Inflammatory macrophage treated with lipopolysaccharide for 1 hour (primary cell): ENCODE measurements around the gene DCBLD2.
A peak's percentile ranks its signal among the peaks of the same experiment; 100 is the strongest.

Experiments
- DNase-seq, 2 donors: peaks; one replicate each; pipeline ENCODE4 v3.0.0-alpha.2; 2020 to 2022

DCBLD2 gene

GRCh38 chr3:98827221-98827920, 74.1 kb downstream of the DCBLD2 start:
- DNase-seq = no peak

- DNase-seq = no peak
Measured at GRCh38 chr3:98826126-98826525, 75.4 kb downstream of the DCBLD2 start.

GRCh38 chr3:98824256-98824655, 77.2 kb downstream of the DCBLD2 start:
- DNase-seq = no peak

- no peak for DNase-seq
Measured at GRCh38 chr3:98823791-98824190, 77.7 kb downstream of the DCBLD2 start.

- DNase-seq = no peak
Measured at GRCh38 chr3:98821063-98821462, 80.4 kb downstream of the DCBLD2 start.

GRCh38 chr3:98817547-98818041, 83.9 kb downstream of the DCBLD2 start:
- DNase-seq = peak; percentile 24 to 85

GRCh38 chr3:98814817-98815420, 86.6 kb downstream of the DCBLD2 start:
- DNase-seq = no peak

- DNase-seq = peak; percentile 46 to 69
Measured at GRCh38 chr3:98812851-98813374, 88.6 kb downstream of the DCBLD2 start.

- peak in 1 of 2 donors; percentile 18 for DNase-seq
Measured at GRCh38 chr3:98811048-98811447, 90.4 kb downstream of the DCBLD2 start.

GRCh38 chr3:98809557-98809956, 91.9 kb downstream of the DCBLD2 start:
- DNase-seq = peak; percentile 90 to 98

GRCh38 chr3:98808071-98808470, 93.4 kb downstream of the DCBLD2 start:
- DNase-seq = peak; percentile 14 to 31

- peak; percentile 51 to 85 for DNase-seq
Measured at GRCh38 chr3:98807561-98807960, 93.9 kb downstream of the DCBLD2 start.

GRCh38 chr3:98807011-98807410, 94.5 kb downstream of the DCBLD2 start:
- DNase-seq = peak; percentile 11 to 49

- peak; percentile 56 to 88 for DNase-seq
Measured at GRCh38 chr3:98806521-98806920, 95.0 kb downstream of the DCBLD2 start.

GRCh38 chr3:98805571-98805970, 95.9 kb downstream of the DCBLD2 start:
- DNase-seq = no peak

GRCh38 chr3:98801043-98801747, 100.3 kb downstream of the DCBLD2 start:
- DNase-seq = no peak

GRCh38 chr3:98800401-98800800, 101.1 kb downstream of the DCBLD2 start:
- DNase-seq = no peak

- DNase-seq = no peak
Measured at GRCh38 chr3:98799479-98799878, 102.0 kb downstream of the DCBLD2 start.

GRCh38 chr3:98798820-98799219, 102.7 kb downstream of the DCBLD2 start:
- no peak for DNase-seq

GRCh38 chr3:98797905-98798304, 103.6 kb downstream of the DCBLD2 start:
- no peak for DNase-seq

GRCh38 chr3:98796334-98796733, 105.2 kb downstream of the DCBLD2 start:
- no peak for DNase-seq

- DNase-seq = no peak
Measured at GRCh38 chr3:98793971-98794370, 107.5 kb downstream of the DCBLD2 start.
